Airway epithelial cell (primary cell): ENCODE data around the gene POLDIP3. TPM values are rescaled to one million over a fixed set of nuclear protein-coding genes. Genes with fewer than 3 reads are reported as not detected.

Source experiments
- total RNA-seq: library from RNA; depleted of rRNA; stranded (reverse); fragments of >200 nt; gene quantifications from 2 replicates; pipeline ENCODE4 v1.2.3, GENCODE V29; 2015

POLDIP3 gene, protein sequence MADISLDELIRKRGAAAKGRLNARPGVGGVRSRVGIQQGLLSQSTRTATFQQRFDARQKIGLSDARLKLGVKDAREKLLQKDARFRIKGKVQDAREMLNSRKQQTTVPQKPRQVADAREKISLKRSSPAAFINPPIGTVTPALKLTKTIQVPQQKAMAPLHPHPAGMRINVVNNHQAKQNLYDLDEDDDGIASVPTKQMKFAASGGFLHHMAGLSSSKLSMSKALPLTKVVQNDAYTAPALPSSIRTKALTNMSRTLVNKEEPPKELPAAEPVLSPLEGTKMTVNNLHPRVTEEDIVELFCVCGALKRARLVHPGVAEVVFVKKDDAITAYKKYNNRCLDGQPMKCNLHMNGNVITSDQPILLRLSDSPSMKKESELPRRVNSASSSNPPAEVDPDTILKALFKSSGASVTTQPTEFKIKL
- 21.6 and 29.6 TPM in 2 replicates for total RNA-seq

GRCh38 chr22:42614312-42615091 lies at the start of gene POLDIP3:
Gene POLDIP3 (minus strand): TSS chr22:42614883. CDS start chr22:42614857, 26 bp downstream.

DNA sequence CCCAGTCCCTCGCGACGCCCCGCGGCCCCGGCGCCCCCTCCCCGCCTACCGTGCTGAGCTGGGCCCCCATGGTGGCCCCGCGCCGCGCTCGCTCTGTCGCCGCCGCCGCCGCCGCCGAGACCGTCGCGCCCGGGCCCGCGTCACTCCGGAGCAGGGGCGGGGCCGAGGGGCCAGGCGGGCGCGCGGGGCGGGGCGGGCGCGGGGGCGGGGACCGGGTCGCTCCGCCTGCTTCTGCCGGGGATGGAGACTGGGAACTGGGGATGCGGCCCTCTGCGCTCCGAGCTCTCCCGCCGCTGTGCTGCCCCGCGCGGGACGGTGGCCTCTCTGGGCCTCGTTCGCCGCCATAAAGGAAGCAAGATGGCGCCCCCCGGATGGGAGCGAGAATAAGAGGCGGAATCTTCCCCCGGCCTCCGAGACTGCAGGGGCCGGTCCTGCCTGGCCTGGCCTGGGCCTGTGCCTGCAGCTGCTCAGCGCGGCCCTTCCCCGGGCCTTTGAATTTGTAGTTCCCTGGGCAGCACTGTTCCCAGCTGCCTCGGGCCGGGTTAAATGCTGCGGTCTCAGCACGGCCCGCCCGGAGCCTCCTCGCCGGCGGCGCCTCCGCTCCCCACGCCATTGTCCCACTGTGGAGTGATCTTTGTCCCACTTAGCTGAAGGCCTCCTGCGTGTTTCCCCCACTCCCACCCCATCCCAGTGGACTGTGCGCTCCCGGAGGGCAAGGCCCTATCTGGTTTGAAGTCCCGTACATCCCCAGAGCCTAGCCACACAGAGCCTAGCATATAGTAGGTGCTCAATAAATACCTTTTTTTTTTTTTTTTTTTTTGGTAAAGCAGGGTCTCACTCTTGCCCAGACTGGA lies 34.8 kb upstream of the POLDIP3 start, which contains the start of gene CYB5R3:
Gene CYB5R3 (minus strand): TSS at position 147 of the 854 bp plus-strand sequence. CDS start 77 bp downstream, at position 70.

DNA sequence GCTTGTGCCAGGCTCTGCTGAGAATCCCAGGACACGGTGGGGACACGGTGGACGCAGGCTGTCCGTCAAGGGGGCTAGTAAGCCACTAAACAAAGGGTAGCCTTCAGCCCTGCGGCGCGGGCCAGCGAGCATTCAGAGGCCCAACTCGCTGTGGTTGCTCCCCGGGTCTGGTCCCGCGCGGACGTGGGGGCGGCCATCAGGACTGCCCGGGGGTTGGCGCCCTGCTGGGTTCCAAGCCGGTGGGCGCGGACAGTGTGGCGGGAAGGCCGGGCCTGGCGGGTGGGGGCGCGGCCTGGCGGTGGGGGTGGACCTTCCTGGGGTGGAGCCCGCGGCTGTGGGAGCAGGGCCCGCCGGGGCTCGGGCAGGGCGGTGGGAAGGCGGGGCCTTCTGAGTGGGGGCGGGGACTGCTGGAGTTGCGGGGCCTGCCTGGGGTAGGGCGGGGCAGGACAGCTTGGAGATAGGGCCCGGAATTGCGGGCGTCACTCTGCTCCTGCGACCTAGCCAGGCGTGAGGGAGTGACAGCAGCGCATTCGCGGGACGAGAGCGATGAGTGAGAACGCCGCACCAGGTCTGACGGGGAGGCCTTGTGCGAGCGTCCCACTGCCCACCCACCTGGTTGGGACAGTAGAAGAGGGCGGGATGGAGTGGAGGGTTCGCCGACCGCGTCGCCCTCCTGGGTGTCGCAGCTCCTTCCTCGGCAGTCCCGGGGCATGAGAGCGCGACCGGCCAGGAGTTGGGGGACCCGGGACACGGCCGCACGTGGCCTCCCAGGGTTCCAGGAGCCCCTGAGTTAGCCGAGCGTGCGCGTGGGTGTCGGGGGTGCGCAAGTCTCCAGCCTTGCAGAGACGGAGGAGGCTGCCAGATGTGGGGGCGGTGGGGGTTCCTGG lies 61.0 kb downstream of the POLDIP3 start, which contains the start of gene SERHL2:
Gene SERHL2 (plus strand): TSS at position 482 of the 887 bp plus-strand sequence. CDS start 65 bp downstream, at position 547.

Other genes with a start within 250 kb of the POLDIP3 start
- gene NFAM1, start 182.5 kb downstream of the POLDIP3 start, total RNA-seq = 0.07 TPM in 1 of 2 replicates, not detected in the other
- gene RRP7A, start 95.1 kb downstream of the POLDIP3 start, total RNA-seq = 36.4 and 38.7 TPM in 2 replicates
- gene SERHL2, start 60.9 kb downstream of the POLDIP3 start, total RNA-seq = 3.0 and 5.8 TPM in 2 replicates
- gene ATP5MGL, start 25.7 kb upstream of the POLDIP3 start, total RNA-seq = not detected in 2 replicates
- 60.1 and 95.2 TPM in 2 replicates for gene CYB5R3, start 34.5 kb upstream of the POLDIP3 start, total RNA-seq
- gene A4GALT, start 106.0 kb upstream of the POLDIP3 start, total RNA-seq = 17.9 and 27.7 TPM in 2 replicates
- gene ARFGAP3, start 242.4 kb upstream of the POLDIP3 start, total RNA-seq = 17.7 and 30.1 TPM in 2 replicates